Testis (tissue), 3 donors: ENCODE data around the gene BBX. TPM values are rescaled to one million over a fixed set of nuclear protein-coding genes. Genes with fewer than 3 reads are reported as not detected.

Experiments used
- DNase-seq: peaks from one replicate; pipeline ENCODE4 v3.0.0-alpha.2; 2019
- H3K27ac ChIP-seq, 2 donors: fragments of 200-600 bp; sonication (generic); one replicate each; pipeline ENCODE4 v1.5.1; 2019
- H3K27me3 ChIP-seq: fragments of 200-600 bp; sonication (generic); one replicate; pipeline ENCODE4 v1.5.1; 2019
- H3K36me3 ChIP-seq: fragments of 200-600 bp; sonication (generic); one replicate; pipeline ENCODE4 v1.5.1; 2017; ENCODE audit warnings: low read depth; ENCODE audit errors: missing control alignments
- H3K4me1 ChIP-seq: fragments of 200-600 bp; sonication (generic); one replicate; pipeline ENCODE4 v1.5.1; 2019
- H3K4me3 ChIP-seq, 2 donors: fragments of 200-600 bp; sonication (generic); one replicate each; pipeline ENCODE4 v1.5.1; 2017 to 2019
- H3K9me3 ChIP-seq: fragments of 200-600 bp; sonication (generic); one replicate; pipeline ENCODE4 v1.5.1; 2017
- POLR2A ChIP-seq: fragments of 450-650 bp; IDR thresholded peaks from one replicate; pipeline ENCODE4 v1.6.1; 2017; ENCODE audit warnings: antibody characterized with exemption, mild to moderate bottlenecking, moderate library complexity
- WGBS, 2 donors: methylation state at CpG; one replicate each; pipeline ENCODE4 v1.1.5; 2018; 5-methylcytosine and 5-hydroxymethylcytosine counted together
- intact Hi-C: fragments of 100-400 bp; cut with DNase I; formaldehyde crosslinking; loops from one replicate; pipeline ENCODE4 v1.15.1; 2023; ENCODE audit warnings: low total_unique reads
- polyA plus RNA-seq: library from polyadenylated mRNA; stranded (reverse); fragments of 350-450 nt; fragmentation: Illumina TruSeq; extraction: RNeasy Lipid Tissue Mini Kit (QIAGEN cat#74804); gene quantifications from one replicate; pipeline ENCODE4 v1.2.3, GENCODE V29; 2014; ENCODE audit warnings: low read depth, low replicate concordance; ENCODE audit not compliant: insufficient read depth
- total RNA-seq, 2 donors: library from RNA; depleted of rRNA; stranded (reverse); fragments of >200 nt; gene quantifications; one replicate each; pipeline ENCODE4 v1.2.3, GENCODE V29; 2016
- TF ChIP-seq, protein P1 (sequence below), 3 experiments: fragments of 450-650 bp in 2 of 3; fragments of 200-600 bp in 1 of 3; sonication (generic) in 1 of 3; IDR thresholded peaks; one replicate each; pipeline ENCODE4 v1.5.1; 2016 to 2019; ENCODE audit warnings: antibody characterized with exemption in 3 of 3, mild to moderate bottlenecking in 2 of 3, moderate library complexity in 1 of 3

Gene BBX
- total and polyA plus RNA-seq, 3 donors from 2014 or later, result 93.3 to 317 (median 312) TPM

DNA sequence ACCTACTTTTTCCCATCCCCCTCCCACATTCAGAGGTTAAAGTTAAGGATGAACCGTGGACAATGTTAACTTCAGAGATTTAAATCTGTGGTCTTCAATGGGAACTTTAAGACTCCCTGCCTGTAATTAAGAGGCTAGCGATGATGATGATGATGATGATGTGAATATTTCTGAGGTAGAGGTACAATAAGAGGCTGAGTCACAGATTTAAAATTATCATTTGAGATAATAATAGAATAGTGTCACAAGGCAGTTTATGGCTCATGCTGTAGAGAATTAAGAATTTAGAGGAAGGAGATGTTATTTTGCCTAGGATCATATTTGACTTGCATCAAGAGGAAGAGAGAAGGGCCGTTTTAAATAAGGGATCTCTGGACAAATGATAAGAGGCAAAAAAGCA, 146.2 kb downstream of the BBX start:
- WGBS, 2 donors, result 69 to 90% methylated on average over 3 of the region's 3 CpGs
- peak overlapping the region in 1 of 2 donors; percentile 22 for H3K27ac ChIP-seq
- H3K27me3 ChIP-seq, result no peaks in the 10 kb centered on the region
- no peak for TF ChIP-seq POLR2A
- TF ChIP-seq, protein P1, sequence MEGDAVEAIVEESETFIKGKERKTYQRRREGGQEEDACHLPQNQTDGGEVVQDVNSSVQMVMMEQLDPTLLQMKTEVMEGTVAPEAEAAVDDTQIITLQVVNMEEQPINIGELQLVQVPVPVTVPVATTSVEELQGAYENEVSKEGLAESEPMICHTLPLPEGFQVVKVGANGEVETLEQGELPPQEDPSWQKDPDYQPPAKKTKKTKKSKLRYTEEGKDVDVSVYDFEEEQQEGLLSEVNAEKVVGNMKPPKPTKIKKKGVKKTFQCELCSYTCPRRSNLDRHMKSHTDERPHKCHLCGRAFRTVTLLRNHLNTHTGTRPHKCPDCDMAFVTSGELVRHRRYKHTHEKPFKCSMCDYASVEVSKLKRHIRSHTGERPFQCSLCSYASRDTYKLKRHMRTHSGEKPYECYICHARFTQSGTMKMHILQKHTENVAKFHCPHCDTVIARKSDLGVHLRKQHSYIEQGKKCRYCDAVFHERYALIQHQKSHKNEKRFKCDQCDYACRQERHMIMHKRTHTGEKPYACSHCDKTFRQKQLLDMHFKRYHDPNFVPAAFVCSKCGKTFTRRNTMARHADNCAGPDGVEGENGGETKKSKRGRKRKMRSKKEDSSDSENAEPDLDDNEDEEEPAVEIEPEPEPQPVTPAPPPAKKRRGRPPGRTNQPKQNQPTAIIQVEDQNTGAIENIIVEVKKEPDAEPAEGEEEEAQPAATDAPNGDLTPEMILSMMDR (IDR thresholded peaks at IDR 0.05), result no peak
- H3K4me1 ChIP-seq, result peaks cover 33% of the 10 kb centered on the region
- no peaks in the 10 kb centered on the region for H3K36me3 ChIP-seq
- no peak overlapping the region for H3K4me3 ChIP-seq
- intact Hi-C loops, result loop anchor here (10.0 kb wide), 1 partner anchor 434 kb away; no protein-coding TSS in a partner anchor
- no peaks in the 10 kb centered on the region for H3K9me3 ChIP-seq
- no peak for DNase-seq

DNA sequence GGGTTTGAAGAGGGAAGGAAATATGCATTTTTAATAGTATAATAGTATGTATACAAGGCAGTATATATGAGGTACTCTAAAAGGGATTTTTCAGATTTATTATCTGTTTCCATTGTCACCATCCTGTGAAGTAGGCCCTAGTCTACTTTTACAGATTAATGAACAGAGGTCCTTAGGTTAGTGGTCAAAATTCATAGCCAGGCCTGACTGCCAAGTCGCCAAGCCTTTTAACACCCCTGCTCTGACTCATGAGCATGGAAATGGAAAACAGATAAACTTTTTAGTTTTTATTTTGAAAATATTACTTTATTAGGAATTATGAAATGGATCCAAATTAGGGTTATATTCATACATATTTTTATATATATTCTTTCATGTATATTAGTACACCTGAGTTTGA, 146.9 kb downstream of the BBX start:
- no peaks in the 10 kb centered on the region for H3K27me3 ChIP-seq
- WGBS, 2 donors, result 68 to 81% methylated on average over 1 of the region's 1 CpG
- no peaks in the 10 kb centered on the region for H3K9me3 ChIP-seq
- H3K27ac ChIP-seq, result no peak overlapping the region
- intact Hi-C loops, result loop anchor here (10.0 kb wide), 1 partner anchor 435 kb away; no protein-coding TSS in a partner anchor
- peaks cover 26% of the 10 kb centered on the region for H3K4me1 ChIP-seq
- H3K36me3 ChIP-seq, result no peaks in the 10 kb centered on the region
- DNase-seq, result no peak
- TF ChIP-seq POLR2A, result no peak
- TF ChIP-seq, protein P1 (IDR thresholded peaks at IDR 0.05), result no peak
- H3K4me3 ChIP-seq, result no peak overlapping the region

DNA sequence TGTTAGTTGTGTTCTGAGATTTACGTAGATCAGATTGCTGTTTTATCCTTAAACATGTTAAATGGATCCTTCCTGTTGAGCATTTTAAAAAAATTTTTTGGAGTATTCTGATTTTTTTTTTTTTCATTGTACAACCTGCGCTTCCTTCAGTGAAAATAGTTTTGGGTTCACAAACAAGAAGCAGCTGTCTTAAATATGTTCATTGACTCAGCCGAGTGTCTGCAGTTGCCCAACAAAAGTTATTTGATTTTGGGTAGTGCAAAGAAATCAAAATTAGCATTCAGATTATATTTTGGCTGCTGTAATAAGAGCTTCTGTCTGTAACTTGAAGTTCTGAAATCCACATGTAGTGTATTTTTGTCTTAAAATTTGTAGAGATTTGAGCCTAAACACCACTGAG, 148.2 kb downstream of the BBX start:
- Histone ChIP-seq H3K27me3 (no peaks in the 10 kb centered on the region), H3K36me3 (no peaks in the 10 kb centered on the region), H3K4me3 (no peak overlapping the region), H3K27ac (no peak overlapping the region), H3K4me1 (peaks cover 14% of the 10 kb centered on the region), H3K9me3 (no peaks in the 10 kb centered on the region)
- DNase-seq, result no peak
- intact Hi-C loops, result no loop called here
- no peak for TF ChIP-seq POLR2A
- TF ChIP-seq, protein P1 (IDR thresholded peaks at IDR 0.05), result no peak
- WGBS, 2 donors, result 85 to 89% methylated on average over 3 of the region's 3 CpGs

DNA sequence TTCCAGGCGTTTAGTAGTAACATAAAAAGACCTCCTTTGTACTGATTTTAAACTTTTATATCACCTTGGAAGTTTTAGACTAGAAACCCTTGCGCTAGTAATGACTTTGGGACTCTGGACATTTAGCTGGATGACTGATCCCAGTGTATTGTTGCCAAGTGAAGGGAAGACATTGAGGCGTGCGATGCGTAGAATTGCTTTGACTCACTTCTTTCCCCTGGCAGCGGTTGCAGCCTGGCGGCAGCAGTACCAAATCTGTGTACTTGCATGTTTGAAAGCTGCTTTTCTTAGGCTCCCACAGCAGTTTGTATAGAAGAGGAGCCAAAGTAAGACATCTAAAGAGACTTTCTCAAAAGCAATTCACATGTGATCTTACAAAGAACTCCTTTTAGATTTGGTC, 151.6 kb downstream of the BBX start:
- Histone ChIP-seq H3K9me3 (no peaks in the 10 kb centered on the region), H3K4me3 (no peak overlapping the region), H3K4me1 (peaks cover 6% of the 10 kb centered on the region), H3K27ac (no peak overlapping the region), H3K27me3 (no peaks in the 10 kb centered on the region), H3K36me3 (no peaks in the 10 kb centered on the region)
- WGBS, 2 donors, result 90 to 97% methylated on average over 7 of the region's 7 CpGs
- intact Hi-C loops, result no loop called here
- TF ChIP-seq POLR2A, result no peak
- TF ChIP-seq, protein P1 (IDR thresholded peaks at IDR 0.05), result no peak
- DNase-seq, result no peak

DNA sequence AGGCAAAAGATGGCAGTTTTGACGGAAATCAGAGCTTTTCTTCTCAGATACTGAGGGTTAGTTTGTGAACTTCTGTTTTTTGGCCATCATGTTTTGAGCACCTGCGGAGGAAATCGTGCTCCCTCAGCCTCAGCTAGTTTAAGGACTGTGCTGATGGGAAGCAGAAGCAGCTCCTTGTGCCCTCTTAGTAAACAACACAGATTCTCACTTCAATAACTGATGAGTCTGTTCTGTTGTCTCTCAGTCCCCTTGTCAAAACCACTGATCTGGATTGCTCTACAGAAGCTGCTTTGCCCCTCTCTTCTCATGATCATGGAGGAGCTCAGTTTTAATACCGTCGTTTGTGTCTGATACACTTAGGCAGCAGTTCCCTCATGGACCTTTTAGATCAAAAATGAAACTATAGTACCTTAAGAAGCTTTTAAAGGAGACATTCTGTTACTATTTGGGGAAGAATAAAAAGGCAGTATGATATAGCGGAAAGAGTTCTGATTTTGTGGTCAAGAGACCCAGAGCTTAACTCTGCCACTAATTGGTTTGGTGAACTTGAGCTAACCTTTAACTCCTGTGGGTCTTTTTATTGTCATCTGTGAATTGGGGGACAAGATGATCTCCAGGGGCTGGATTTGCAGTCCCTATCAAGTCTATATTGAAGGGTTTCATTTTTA, 152.6 kb downstream of the BBX start:
- DNase-seq, result no peak
- H3K9me3 ChIP-seq, result no peaks in the 10 kb centered on the region
- peaks cover 9% of the 10 kb centered on the region for H3K4me1 ChIP-seq
- intact Hi-C loops, result no loop called here
- no peaks in the 10 kb centered on the region for H3K27me3 ChIP-seq
- no peaks in the 10 kb centered on the region for H3K36me3 ChIP-seq
- H3K27ac ChIP-seq, result no peak overlapping the region
- 52 to 79% methylated on average over 6 of the region's 6 CpGs for WGBS, 2 donors
- no peak overlapping the region for H3K4me3 ChIP-seq
- TF ChIP-seq, protein P1 (IDR thresholded peaks at IDR 0.05), result no peak
- no peak for TF ChIP-seq POLR2A
